ENCODE results near the gene ARMC5. TPM values are rescaled to one million over a fixed set of nuclear protein-coding genes. Genes with fewer than 3 reads are reported as not detected.

The ARMC5 gene
- total and polyA plus RNA-seq, 9 of the 15 experiments (the other 6 are each of a cell fraction or from before 2014, with no cell fraction given), result 0.11 to 13.5 (median 2.1) TPM

- TF ChIP-seq RFX5 (IDR thresholded peaks at IDR 0.05; ENCODE audit: low read depth, low read length) (no peak), CREM (IDR thresholded peaks at IDR 0.05; ENCODE audit: low read depth) (0 out of 2 replicates have a peak, but pooled peaks have one; percentile 27)
These were observed 14.9 kb downstream of the ARMC5 start (continued) for GRCh38 chr16:31474173-31474714.

GRCh38 chr16:31474773-31475738, 15.8 kb downstream of the ARMC5 start:
- no peak for FAIRE-seq
- Histone ChIP-seq H3K36me3 (ENCODE audit: control insufficient read depth, insufficient read depth, low read length) (no peaks in the 10 kb centered on the region), H3K4me1 (replicated peaks in 1 of 2; ENCODE audit: control insufficient read depth in 2 of 2, insufficient read depth in 2 of 2, low read length in 2 of 2) (peaks cover 30 to 62% of the 10 kb centered on the region in 2 experiments), H3K27ac (ENCODE audit: extremely low read depth, low read depth, low read length) (no peak overlapping the region; the same call in 2 of the 3 replicates), H2AFZ (ENCODE audit: low read depth, low read length) (peak overlapping the region; percentile 70; the same call in 1 of the 2 replicates), H3K9me3 (replicated peaks; ENCODE audit: control insufficient read depth, insufficient read depth, low read depth, low read length) (no peaks in the 10 kb centered on the region), H3K9ac (ENCODE audit: insufficient read depth in 1 of 2, low read depth in 2 of 2, low read length in 2 of 2) (no peak overlapping the region), H3K4me3 (no peak overlapping the region), H3K79me2 (ENCODE audit: control insufficient read depth, insufficient read depth, low read length) (no peaks in the 10 kb centered on the region), H3K27me3 (ENCODE audit: control insufficient read depth in 2 of 2, insufficient read depth in 2 of 2, low read length in 2 of 2) (no peaks in the 10 kb centered on the region), H4K20me1 (replicated peaks; ENCODE audit: control insufficient read depth, insufficient read depth, low read length) (no peaks in the 10 kb centered on the region), H3K4me2 (ENCODE audit: insufficient read depth, low read length) (no peak overlapping the region), H3K9me1 (ENCODE audit: control insufficient read depth, insufficient read depth, low read length) (no peaks in the 10 kb centered on the region)
- ATAC-seq, result no peak
- TF ChIP-seq PCBP1 (IDR thresholded peaks at IDR 0.05; ENCODE audit: low read depth, low read length, poor library complexity, severe bottlenecking), result no peak
- TF ChIP-seq NFIC (IDR thresholded peaks at IDR 0.05), result peak; percentile 7; the same call in 1 of the 2 replicates
- peak; percentile 95 for TF ChIP-seq ZKSCAN1 (IDR thresholded peaks at IDR 0.05; ENCODE audit: low read depth, low read length)
- no peak for DNase-seq (ENCODE audit: extremely low read depth in 1 of 4, low spot score in 3 of 4)
- 83% methylated on average over 12 of the region's 12 CpGs for WGBS (ENCODE audit: insufficient coverage, low coverage, missing lambda C conversion rate)
- no TSS peak for BruUV-seq (replicated peaks)
- intact Hi-C loops (cut with micrococcal nuclease) (loop anchor here (5.0 kb wide), 1 partner anchor 47 kb away; no protein-coding TSS in a partner anchor), in situ Hi-C loops (cut with MboI) (no loop called here)
- ChIA-PET POLR2A (interaction anchor here (0.6 to 0.7 kb wide), 3 partner anchors 38 to 451 kb away, joined by 3 read pairs; no protein-coding TSS in a partner anchor), CTCF (ENCODE audit: low intra/inter-chr PET ratio) (no interaction called here)
